GM12878 (cell line): ENCODE measurements around the gene GLIPR1L1. TPM values are rescaled to one million over a fixed set of nuclear protein-coding genes. Genes with fewer than 3 reads are reported as not detected.

Experiments used
- ATAC-seq: fragments of 200-7000 bp; cut with Tn5 transposase; 3 replicates; pipeline ENCODE4 v1.9.1; 2020; ENCODE audit warnings: mild to moderate bottlenecking, moderate library complexity
- BruUV-seq: library from RNA; stranded (reverse); fragments of 400-500 nt; replicated peaks from 2 replicates; lab custom pipeline; 2021; lab: Mats Ljungman, UMichigan
- CTCF ChIA-PET: fragments of 300-600 bp; sonication (Branson Sonifier 250); formaldehyde crosslinking; extraction: SDS; loops from one replicate; lab custom pipeline; 2021; ENCODE audit warnings: inconsistent platforms; lab: Yijun Ruan, JAX
- POLR2A ChIA-PET: fragments of 350-600 bp; formaldehyde crosslinking; extraction: SDS; loops from one replicate; lab custom pipeline; 2021; ENCODE audit warnings: inconsistent platforms; lab: Charles Lee
- RAD21 ChIA-PET: fragments of 300-600 bp; sonication (Branson Sonifier 250); formaldehyde crosslinking; loops from one replicate; lab custom pipeline; 2023; ENCODE audit warnings: antibody characterized with exemption; ENCODE audit not compliant: unreplicated experiment; lab: Charles Lee
- SMC1A ChIA-PET: fragments of 300-600 bp; sonication (Branson Sonifier 250); formaldehyde crosslinking; loops from one replicate; lab custom pipeline; 2023; ENCODE audit not compliant: unreplicated experiment, uncharacterized antibody; lab: Charles Lee
- DNase-seq: peaks from one replicate; pipeline ENCODE4 v3.0.0-alpha.2; 2011; ENCODE audit warnings: low read depth, low spot score
- FAIRE-seq: peaks from 3 replicates; lab custom pipeline; 2011; peaks lifted over from hg19 to GRCh38; lab: Jason Lieb, UNC
- H2AFZ ChIP-seq: 2 replicates; pipeline ENCODE4 v1.6.0; 2011; ENCODE audit warnings: low read depth, low read length, control low read depth; ENCODE audit not compliant: control insufficient read depth
- H3K27ac ChIP-seq: 2 replicates; pipeline ENCODE4 v1.5.1; 2011; ENCODE audit warnings: control low read depth; ENCODE audit not compliant: control insufficient read depth, insufficient read depth
- H3K27me3 ChIP-seq, 2 experiments: replicated peaks in 1 of 2; 2 replicates each; pipeline versions ENCODE4 v1.6.0 to v1.6.1; 2011; ENCODE audit warnings: low read length in 1 of 2; ENCODE audit not compliant: control insufficient read depth in 2 of 2, insufficient read depth in 2 of 2
- H3K36me3 ChIP-seq, 2 experiments: 2 replicates each; pipeline ENCODE4 v1.5.1; 2011; ENCODE audit warnings: low read length in 1 of 2; ENCODE audit not compliant: control insufficient read depth in 2 of 2, insufficient read depth in 2 of 2
- H3K4me1 ChIP-seq: 2 replicates; pipeline ENCODE4 v1.6.1; 2011; ENCODE audit warnings: mild to moderate bottlenecking, low read length, moderate library complexity, mixed read lengths; ENCODE audit not compliant: control insufficient read depth, insufficient read depth
- H3K4me2 ChIP-seq: 2 replicates; pipeline ENCODE4 v1.6.0; 2011; ENCODE audit warnings: control low read depth; ENCODE audit not compliant: control insufficient read depth, insufficient read depth
- H3K4me3 ChIP-seq: fragments of 200-600 bp; sonication (generic); 2 replicates; pipeline ENCODE4 v1.5.1; 2016
- H3K79me2 ChIP-seq: 2 replicates; pipeline ENCODE4 v1.6.0; 2011; ENCODE audit warnings: low read length; ENCODE audit not compliant: control insufficient read depth, insufficient read depth
- H3K9ac ChIP-seq: 2 replicates; pipeline ENCODE4 v1.8.0; 2011; ENCODE audit warnings: low read length, control low read depth, mixed read lengths; ENCODE audit not compliant: control insufficient read depth, insufficient read depth
- H3K9me3 ChIP-seq: replicated peaks from 3 replicates; pipeline ENCODE4 v1.5.1; 2011; ENCODE audit warnings: mild to moderate bottlenecking, low read length; ENCODE audit not compliant: control insufficient read depth, insufficient read depth
- H4K20me1 ChIP-seq: 2 replicates; pipeline ENCODE4 v1.6.0; 2011; ENCODE audit not compliant: control insufficient read depth, insufficient read depth
- CBX5 ChIP-seq: sonication (generic); IDR thresholded peaks from 2 replicates; pipeline ENCODE4 v1.6.1; 2016; ENCODE audit warnings: low read depth, moderate library complexity, mild to moderate bottlenecking, inconsistent platforms
- CHD1 ChIP-seq: IDR thresholded peaks from 2 replicates; pipeline ENCODE4 v1.6.1; 2012; ENCODE audit warnings: low read depth, low read length, improper control_type of control experiment
- ESRRA ChIP-seq: IDR thresholded peaks from 2 replicates; pipeline ENCODE4 v1.6.1; 2012; ENCODE audit warnings: mild to moderate bottlenecking, low read length, improper control_type of control experiment
- HDAC2 ChIP-seq: fragments of 200-600 bp; sonication (generic); IDR thresholded peaks from 2 replicates; pipeline ENCODE4 v1.6.1; 2017
- IKZF2 ChIP-seq, 2 experiments: fragments of 450-650 bp; IDR thresholded peaks; 2 replicates each; pipeline ENCODE4 v1.6.1; 2017; ENCODE audit warnings: mild to moderate bottlenecking in 2 of 2, moderate library complexity in 2 of 2
- KAT2A ChIP-seq: conservative IDR thresholded peaks from 2 replicates; pipeline ENCODE4 v1.6.1; 2011; ENCODE audit warnings: low read depth, low read length; ENCODE audit not compliant: control insufficient read depth
- NFYA ChIP-seq: IDR thresholded peaks from 2 replicates; pipeline ENCODE4 v1.6.1; 2011; ENCODE audit warnings: low read depth, mild to moderate bottlenecking, low read length, improper control_type of control experiment, borderline replicate concordance
- RFX5 ChIP-seq: IDR thresholded peaks from 2 replicates; pipeline ENCODE4 v1.6.1; 2011; ENCODE audit warnings: low read depth, low read length, improper control_type of control experiment
- SPI1 ChIP-seq: IDR thresholded peaks from 2 replicates; pipeline ENCODE4 v1.6.1; 2011; ENCODE audit warnings: low read depth, mild to moderate bottlenecking, low read length, moderate library complexity, borderline replicate concordance; ENCODE audit not compliant: insufficient read depth
- WGBS: methylation state at CpG from one replicate; pipeline ENCODE4 v1.1.6; 2016; ENCODE audit warnings: low lambda C conversion rate; ENCODE audit not compliant: insufficient replicate concordance, insufficient coverage; ENCODE audit errors: missing lambda C conversion rate; 5-methylcytosine and 5-hydroxymethylcytosine counted together
- in situ Hi-C: fragments of 300-500 bp; cut with MboI; formaldehyde crosslinking; loops from 9 replicates; pipeline ENCODE4 v1.14.3; 2018; ENCODE audit warnings: mixed read lengths
- intact Hi-C: fragments of 100-400 bp; cut with micrococcal nuclease; formaldehyde crosslinking; loops from one replicate; pipeline ENCODE4 v1.14.2; 2022; ENCODE audit not compliant: unreplicated experiment
- polyA plus RNA-seq, 11 experiments: library from polyadenylated mRNA; depleted of rRNA in 4 of 11; unstranded in 6 of 11; stranded (reverse) in 5 of 11; fragments of >200 nt; fragmentation: Nextera tagmentation in 4 of 11; fragmentation: Illumina TruSeq in 1 of 11; extraction: Ambion mirVana in 4 of 11; extraction: Trizol in 1 of 11; gene quantifications; 1 replicate in 1 of 11; 2 replicates in 10 of 11; pipeline versions ENCODE4 v1.2.1 to v1.2.3, GENCODE V29; 2011 to 2016; ENCODE audit warnings: inconsistent platforms in 2 of 11, missing spikeins in 2 of 11, low read depth in 1 of 11
- total RNA-seq, 4 experiments: library from RNA; depleted of rRNA in 3 of 4; stranded (reverse); fragments of >200 nt in 3 of 4; fragmentation: Illumina TruSeq in 1 of 4; extraction: Trizol in 1 of 4; gene quantifications; 2 replicates each; pipeline versions ENCODE4 v1.2.1 to v1.2.3, GENCODE V29; 2013 to 2021
- TF ChIP-seq, protein P1 (sequence below): fragments of 450-650 bp; IDR thresholded peaks from 2 replicates; pipeline ENCODE4 v1.6.1; 2017; ENCODE audit warnings: low read depth, mild to moderate bottlenecking, moderate library complexity

The GLIPR1L1 gene
- total and polyA plus RNA-seq, 10 of the 15 experiments (the other 5 are each of a cell fraction or from before 2014, with no cell fraction given), result 0.10 to 0.47 (median 0.13) TPM; not detected in 7

DNA sequence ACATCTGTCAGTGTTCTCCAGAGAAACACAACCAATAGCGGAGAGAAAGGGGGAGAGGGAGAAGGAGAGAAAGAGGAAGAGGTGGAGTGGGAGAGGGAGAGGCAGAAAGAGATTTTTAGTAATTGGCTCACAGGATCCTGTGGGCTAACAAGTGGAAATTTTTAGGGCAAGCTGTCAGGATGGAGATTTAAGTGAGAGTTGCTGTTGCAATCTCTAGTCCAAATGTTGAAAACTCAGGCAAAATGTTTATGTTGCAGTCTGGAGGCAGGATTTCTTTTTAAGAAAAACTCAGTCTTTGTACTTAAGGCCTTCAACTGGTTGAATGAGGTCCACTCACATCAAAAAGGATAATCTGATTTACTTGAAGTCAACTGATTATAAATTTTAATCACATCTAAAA lies 43.9 kb downstream of the GLIPR1L1 start:
- Histone ChIP-seq H4K20me1 (no peaks in the 10 kb centered on the region), H3K4me2 (no peak overlapping the region), H3K36me3 (no peaks in the 10 kb centered on the region), H3K27me3 (no peaks in the 10 kb centered on the region), H2AFZ (no peak overlapping the region), H3K4me1 (no peaks in the 10 kb centered on the region), H3K9ac (no peak overlapping the region), H3K27ac (no peak overlapping the region), H3K9me3 (no peaks in the 10 kb centered on the region), H3K79me2 (no peaks in the 10 kb centered on the region), H3K4me3 (no peak overlapping the region)
- intact Hi-C loops, result no loop called here
- no TSS peak for BruUV-seq
- ATAC-seq, result no peak
- no peak for DNase-seq
- ChIA-PET POLR2A (no interaction called here), RAD21 (no interaction called here), SMC1A (no interaction called here), CTCF (no interaction called here)
- TF ChIP-seq RFX5 (no peak), IKZF2 (IDR thresholded peaks at IDR 0.05) (no peak), ESRRA (no peak), KAT2A (no peak), SPI1 (no peak), NFYA (no peak), HDAC2 (no peak), CHD1 (no peak), CBX5 (no peak)
- TF ChIP-seq, protein P1, sequence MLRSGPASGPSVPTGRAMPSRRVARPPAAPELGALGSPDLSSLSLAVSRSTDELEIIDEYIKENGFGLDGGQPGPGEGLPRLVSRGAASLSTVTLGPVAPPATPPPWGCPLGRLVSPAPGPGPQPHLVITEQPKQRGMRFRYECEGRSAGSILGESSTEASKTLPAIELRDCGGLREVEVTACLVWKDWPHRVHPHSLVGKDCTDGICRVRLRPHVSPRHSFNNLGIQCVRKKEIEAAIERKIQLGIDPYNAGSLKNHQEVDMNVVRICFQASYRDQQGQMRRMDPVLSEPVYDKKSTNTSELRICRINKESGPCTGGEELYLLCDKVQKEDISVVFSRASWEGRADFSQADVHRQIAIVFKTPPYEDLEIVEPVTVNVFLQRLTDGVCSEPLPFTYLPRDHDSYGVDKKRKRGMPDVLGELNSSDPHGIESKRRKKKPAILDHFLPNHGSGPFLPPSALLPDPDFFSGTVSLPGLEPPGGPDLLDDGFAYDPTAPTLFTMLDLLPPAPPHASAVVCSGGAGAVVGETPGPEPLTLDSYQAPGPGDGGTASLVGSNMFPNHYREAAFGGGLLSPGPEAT, result no peak
- no peak for FAIRE-seq
- WGBS, result 100% methylated on average over 1 of the region's 1 CpG
- in situ Hi-C loops, result no loop called here
